NCI-H2171 (cell line): ENCODE measurements around the gene SLC24A2.

Experiments used
- DNase-seq: peaks from one replicate; lab custom pipeline; 2025; lab: John Stamatoyannopoulos, UW

The SLC24A2 gene

DNA sequence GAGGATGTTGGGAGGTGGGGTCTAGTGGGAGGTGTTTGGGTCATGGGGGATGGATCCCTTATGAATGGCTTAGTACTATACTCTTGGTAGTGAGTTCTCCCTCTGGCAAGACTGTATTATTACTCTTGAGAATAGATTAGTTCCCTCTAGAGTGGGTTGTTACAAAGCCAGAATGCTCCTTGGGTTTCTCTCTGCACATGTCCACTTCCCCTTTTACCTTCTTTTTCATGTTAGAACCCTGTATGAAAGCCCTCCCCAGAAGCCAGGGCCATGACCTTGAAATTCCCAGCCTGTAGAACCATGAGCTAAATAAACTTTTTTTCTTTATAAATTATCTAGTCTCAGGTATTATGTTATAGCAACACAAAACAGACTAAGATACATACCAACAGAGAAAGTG lies 31.1 kb downstream of the SLC24A2 start:
- no peak for DNase-seq

DNA sequence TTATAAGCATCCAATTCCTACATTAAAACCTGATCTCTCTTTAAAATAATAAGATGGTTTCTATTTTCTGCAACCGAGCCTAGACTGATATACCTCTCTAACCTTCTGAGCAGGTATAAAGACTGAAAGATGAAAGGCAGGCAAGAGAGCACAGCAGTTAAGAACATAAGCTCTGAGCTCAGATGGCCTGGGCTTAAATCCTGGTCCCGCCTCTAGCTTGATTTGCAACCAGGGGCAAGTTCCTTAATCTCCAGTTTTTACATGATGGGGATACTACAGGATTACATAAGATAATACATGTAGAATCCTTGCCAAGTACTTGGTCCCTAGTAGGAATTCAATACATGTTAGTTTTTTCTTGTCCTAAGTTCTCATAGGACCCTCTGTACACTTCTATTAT lies 33.9 kb downstream of the SLC24A2 start:
- no peak for DNase-seq

DNA sequence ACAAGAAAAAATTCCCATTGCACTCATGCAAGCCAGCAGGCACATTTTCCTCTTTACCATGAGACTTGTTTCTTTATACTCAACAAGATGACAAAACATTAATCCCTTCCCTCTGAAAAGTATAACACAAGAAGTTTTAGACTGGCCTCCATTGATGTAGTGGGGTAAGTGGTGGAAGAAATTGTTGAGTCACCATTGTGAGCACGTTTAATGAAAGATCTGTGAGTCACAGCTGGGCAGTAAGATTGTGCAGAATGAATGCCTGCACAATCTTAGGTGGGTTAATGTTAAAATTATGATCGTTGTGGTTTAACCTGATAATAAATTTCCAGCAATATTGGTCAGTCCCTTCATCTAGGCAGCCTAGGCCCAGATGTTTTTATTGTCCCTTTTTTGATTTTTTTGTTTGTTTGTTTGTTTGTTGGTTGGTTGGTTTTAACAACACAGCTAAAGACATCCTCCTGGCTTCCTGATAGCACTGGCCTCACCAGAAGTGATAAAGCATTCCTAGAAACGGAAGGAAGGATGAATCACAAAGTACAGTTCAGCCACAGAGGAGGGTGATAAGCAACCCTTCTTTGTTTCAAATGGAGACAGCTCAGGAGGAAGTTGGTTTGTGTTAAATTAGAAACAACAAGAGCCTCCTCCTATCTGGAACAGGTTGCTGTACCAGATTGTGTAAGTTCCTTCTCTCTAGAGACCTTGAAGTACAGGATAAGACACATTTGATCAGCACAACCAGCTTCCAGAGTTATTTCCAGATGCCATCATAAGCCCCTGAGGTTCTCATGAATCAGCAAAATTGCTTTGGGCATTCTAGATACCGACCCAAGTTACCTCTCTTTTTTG lies 40.3 kb downstream of the SLC24A2 start:
- no peak for DNase-seq

GRCh38 chr9:19746223-19746622 lies 42.6 kb downstream of the SLC24A2 start:
- no peak for DNase-seq

DNA sequence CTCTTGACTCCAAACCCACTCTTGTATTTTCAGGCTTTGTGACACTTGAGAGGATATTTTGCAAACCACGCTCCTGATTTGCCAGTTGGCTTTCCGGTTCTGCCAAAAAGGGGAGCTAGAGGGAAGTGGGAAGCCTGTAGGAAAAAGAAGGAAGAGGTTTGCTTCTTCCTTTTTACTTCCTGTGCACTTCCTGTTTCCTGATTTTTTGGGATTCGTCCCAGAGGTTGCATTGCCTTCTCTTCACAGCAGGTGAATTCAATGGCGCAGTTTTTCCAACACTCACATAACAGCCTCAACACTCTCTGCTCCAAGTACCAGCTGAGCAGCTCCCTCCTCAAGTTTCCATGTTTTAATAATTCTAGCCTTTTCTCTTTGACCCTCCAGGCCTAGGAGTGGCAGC lies 47.7 kb downstream of the SLC24A2 start:
- DNase-seq: no peak
